Heart right ventricle (tissue), 16 donors: ENCODE data around the gene TAOK2. TPM values are rescaled to one million over a fixed set of nuclear protein-coding genes. Genes with fewer than 3 reads are reported as not detected.

Source experiments
- ATAC-seq, 8 donors: fragments of 200-7000 bp; cut with Tn5 transposase; one replicate each; pipeline ENCODE4 v1.9.1; 2020; ENCODE audit warnings: mild to moderate bottlenecking in 8 of 8, moderate library complexity in 8 of 8, moderate number of reproducible peaks in 1 of 8
- DNase-seq, 2 donors: peaks; one replicate each; pipeline ENCODE4 v3.0.0-alpha.2; 2020
- H3K27ac ChIP-seq, 10 donors: fragments of 200-600 bp; sonication (generic) in 2 of 10; one replicate each; pipeline versions ENCODE4 v1.5.0 to v1.8.0; 2020 to 2022; ENCODE audit warnings: mild to moderate bottlenecking in 3 of 10
- H3K27me3 ChIP-seq, 7 donors: fragments of 200-600 bp; one replicate each; pipeline ENCODE4 v1.8.0; 2021 to 2022; ENCODE audit warnings: mild to moderate bottlenecking in 2 of 7
- H3K36me3 ChIP-seq, 9 donors: fragments of 200-600 bp; sonication (generic) in 1 of 9; one replicate each; pipeline versions ENCODE4 v1.5.0 to v1.8.0; 2020 to 2022; ENCODE audit warnings: mild to moderate bottlenecking in 2 of 9
- H3K4me1 ChIP-seq, 9 donors: fragments of 200-600 bp; sonication (generic) in 1 of 9; one replicate each; pipeline versions ENCODE4 v1.5.0 to v1.8.0; 2020 to 2022; ENCODE audit warnings: mild to moderate bottlenecking in 4 of 9
- H3K4me3 ChIP-seq, 10 donors: fragments of 200-600 bp; sonication (generic) in 2 of 10; one replicate each; pipeline versions ENCODE4 v1.5.0 to v1.8.0; 2020 to 2022; ENCODE audit warnings: mild to moderate bottlenecking in 7 of 10, moderate library complexity in 2 of 10
- H3K9me3 ChIP-seq, 11 donors: fragments of 200-600 bp in 10 of 11; sonication (generic) in 2 of 11; one replicate each; pipeline versions ENCODE4 v1.5.0 to v1.8.0; 2013 to 2022; ENCODE audit warnings: mild to moderate bottlenecking in 2 of 11, control low read depth in 1 of 11, moderate library complexity in 1 of 11
- WGBS, 2 donors: extraction: QIAGEN DNeasy Blood & Tissue Kit; methylation state at CpG; one replicate each; pipeline ENCODE4 v1.1.7; 2013; ENCODE audit warnings: inconsistent platforms in 1 of 2; 5-methylcytosine and 5-hydroxymethylcytosine counted together
- intact Hi-C, 10 donors: fragments of 100-400 bp; cut with DNase I; formaldehyde crosslinking; loops; one replicate each; pipeline versions ENCODE4 v1.11.1 to v1.14.2; 2022
- polyA plus RNA-seq, 2 donors: library from polyadenylated mRNA; stranded (reverse); fragments of 200-250 nt; gene quantifications; one replicate each; pipeline ENCODE4 v1.2.3, GENCODE V29; 2013
- total RNA-seq, 10 donors: library from RNA; stranded (reverse); fragmentation: NEBNext Ultra II Directional in 3 of 10; extraction: Animal tissue kit (Norgen Biotek cat#: 25700) in 3 of 10; gene quantifications; one replicate each; pipeline versions ENCODE4 v1.2.1 to v1.2.4, GENCODE V29; 2021 to 2023
- TF ChIP-seq, protein P1 (sequence below), 9 donors: fragments of 200-600 bp; sonication (generic) in 2 of 9; IDR thresholded peaks; one replicate each; pipeline versions ENCODE4 v1.5.0 to v1.8.0; 2021 to 2022; ENCODE audit warnings: antibody characterized with exemption in 9 of 9, mild to moderate bottlenecking in 5 of 9, moderate library complexity in 1 of 9
- donor health status: Arrhythmogenic right ventricular cardiomyopathy.
- donor health status: ischemic (EF 13 %, LVEDD 7.1; RV severe dilation, severe dysfunction).
- donor health status: healthy with polysubstance abuse.
- donor health status: DM: no; HTN: yes; CAD: no.
- donor health status: DM: no; HTN: no; CAD: no.
- donor health status: ischemic (EF 25% LVEDD 6.9; RV normal size, moderate dysfunction).
- donor health status: ischemic (EF 25% LVEDD 5.7; RV mildly dilated, moderate dysfunction).
- donor health status: healthy.
- donor health status: DM: yes; HTN: yes; CAD: no.
- donor health status: Ischemic cardiomyopathy.
- donor health status: ischemic (EF 35%, LVEDD 5.7; RV mildly dilated, moderate dysfunction).
- donor health status: nonischemic (EF 11% LVEDD 7.7; RV severe dilation, severe dysfunction).
- donor health status: DM: yes; HTN: yes; CAD: no.
- donor health status: PGD.
- donor health status: ischemic (EF 29% LVEDD 5.4; RV normal size, mild dysfunction).
- donor health status: nonischemic (EF 23%, LVEDD 6.1; RV moderate dilation, normal function).

Gene TAOK2
- total and polyA plus RNA-seq, 12 donors, result 27.0 to 50.4 (median 32.7) TPM

DNA sequence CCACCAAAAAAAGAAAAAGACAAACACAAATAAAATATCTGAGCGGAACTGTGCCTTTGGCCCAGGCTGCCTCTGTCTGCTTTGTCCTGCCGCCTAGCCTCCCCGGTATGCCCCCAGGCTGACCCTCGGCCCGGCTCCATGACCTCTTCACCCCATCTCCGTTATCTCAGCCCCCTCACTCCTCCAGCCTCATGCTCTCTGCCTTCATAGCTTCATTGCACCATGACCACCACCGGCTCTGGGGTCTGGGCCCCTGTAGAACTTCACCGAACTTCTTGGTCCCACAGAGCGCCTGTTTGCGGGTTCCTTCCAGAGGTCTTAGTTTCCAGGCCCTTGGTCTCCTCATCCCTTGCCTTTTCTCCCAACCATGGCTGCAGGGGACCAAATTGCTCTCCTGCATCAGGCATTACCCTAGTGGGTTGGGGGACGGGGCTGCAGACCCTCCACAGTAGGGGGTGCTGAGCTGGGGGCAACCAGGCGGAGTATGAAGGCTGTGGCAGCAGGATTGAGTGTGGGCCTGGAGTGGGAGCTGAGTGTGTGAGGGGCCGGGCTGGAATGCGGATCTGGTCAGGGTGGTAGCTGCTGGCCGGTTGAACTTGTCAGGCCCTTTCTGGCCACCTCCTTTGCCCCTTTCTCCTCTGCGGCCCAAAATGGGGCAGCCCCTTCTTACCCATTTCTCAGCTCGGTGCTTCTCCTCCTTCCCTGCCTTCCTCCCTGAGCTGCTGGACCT is 14.8 kb downstream of the TAOK2 start:
- no peak for ATAC-seq
- WGBS, 2 donors, result 87% methylated on average over 17 of the region's 17 CpGs
- no peaks in the 10 kb centered on the region for H3K9me3 ChIP-seq

DNA sequence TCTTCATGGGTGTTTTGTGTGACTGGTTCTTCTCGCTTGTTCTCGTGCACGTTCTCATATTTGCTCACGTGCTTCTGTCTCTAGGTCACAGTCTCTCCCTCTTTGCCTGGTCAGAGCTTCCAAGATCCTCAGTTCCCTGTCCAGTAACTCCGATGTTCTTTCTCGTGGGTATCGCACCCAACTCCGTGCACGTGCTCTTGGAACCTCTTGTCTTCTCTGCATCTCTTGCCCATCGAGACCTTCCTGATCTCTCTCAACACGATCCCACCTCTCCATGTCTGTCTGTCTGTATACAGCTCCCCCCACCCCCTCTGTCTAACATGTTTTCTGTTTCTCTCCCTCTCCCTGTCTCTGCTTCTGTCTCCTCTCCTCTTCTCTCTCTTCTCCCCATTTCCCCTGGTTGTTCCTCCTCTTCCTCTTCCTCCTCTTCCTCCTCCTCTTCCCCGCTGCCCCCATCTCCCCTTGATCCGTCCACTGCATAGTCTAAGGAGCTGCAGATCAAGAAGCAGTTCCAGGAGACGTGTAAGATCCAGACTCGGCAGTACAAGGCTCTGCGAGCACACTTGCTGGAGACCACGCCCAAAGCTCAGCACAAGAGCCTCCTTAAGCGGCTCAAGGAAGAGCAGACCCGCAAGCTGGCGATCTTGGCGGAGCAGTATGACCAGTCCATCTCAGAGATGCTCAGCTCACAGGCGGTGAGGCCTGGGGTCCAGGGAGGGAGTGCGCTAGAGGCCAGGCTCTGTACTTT is 15.6 kb downstream of the TAOK2 start:
- no peaks in the 10 kb centered on the region for H3K9me3 ChIP-seq

More for the DNA sequence above, 14.8 kb downstream of the TAOK2 start:
- no peaks in the 10 kb centered on the region for H3K27me3 ChIP-seq
- H3K4me1 ChIP-seq, result peaks cover 0 to 8% (median 0%) of the 10 kb centered on the region in 9 donors
- intact Hi-C loops, result no loop called here
- H3K27ac ChIP-seq, result no peak overlapping the region
- no peak for DNase-seq
- TF ChIP-seq, protein P1, sequence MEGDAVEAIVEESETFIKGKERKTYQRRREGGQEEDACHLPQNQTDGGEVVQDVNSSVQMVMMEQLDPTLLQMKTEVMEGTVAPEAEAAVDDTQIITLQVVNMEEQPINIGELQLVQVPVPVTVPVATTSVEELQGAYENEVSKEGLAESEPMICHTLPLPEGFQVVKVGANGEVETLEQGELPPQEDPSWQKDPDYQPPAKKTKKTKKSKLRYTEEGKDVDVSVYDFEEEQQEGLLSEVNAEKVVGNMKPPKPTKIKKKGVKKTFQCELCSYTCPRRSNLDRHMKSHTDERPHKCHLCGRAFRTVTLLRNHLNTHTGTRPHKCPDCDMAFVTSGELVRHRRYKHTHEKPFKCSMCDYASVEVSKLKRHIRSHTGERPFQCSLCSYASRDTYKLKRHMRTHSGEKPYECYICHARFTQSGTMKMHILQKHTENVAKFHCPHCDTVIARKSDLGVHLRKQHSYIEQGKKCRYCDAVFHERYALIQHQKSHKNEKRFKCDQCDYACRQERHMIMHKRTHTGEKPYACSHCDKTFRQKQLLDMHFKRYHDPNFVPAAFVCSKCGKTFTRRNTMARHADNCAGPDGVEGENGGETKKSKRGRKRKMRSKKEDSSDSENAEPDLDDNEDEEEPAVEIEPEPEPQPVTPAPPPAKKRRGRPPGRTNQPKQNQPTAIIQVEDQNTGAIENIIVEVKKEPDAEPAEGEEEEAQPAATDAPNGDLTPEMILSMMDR (IDR thresholded peaks at IDR 0.05), result no peak
- no peak overlapping the region for H3K4me3 ChIP-seq
- H3K36me3 ChIP-seq, result peaks cover 9 to 100% (median 84%) of the 10 kb centered on the region in 9 donors

DNA sequence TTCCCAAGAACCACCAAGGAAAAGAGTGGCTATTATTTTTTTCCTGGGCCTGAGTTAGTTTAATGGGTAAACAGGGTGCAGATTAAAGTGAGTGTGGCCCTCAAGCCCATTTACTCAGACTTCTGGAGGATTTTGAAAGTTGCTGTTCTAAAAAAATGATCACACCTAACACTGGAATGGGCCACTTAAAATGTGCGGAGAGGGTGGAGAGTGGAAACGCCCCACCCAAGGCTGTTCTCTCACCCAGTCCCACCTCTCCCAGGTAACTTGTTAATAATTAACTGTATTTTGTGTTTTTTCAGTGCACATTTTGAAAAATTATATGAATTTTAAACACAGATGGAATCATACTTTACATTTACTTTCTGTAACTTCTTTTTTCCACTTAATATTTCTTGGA is 16.4 kb downstream of the TAOK2 start:
- no peak for DNase-seq
- Histone ChIP-seq H3K27me3 (no peaks in the 10 kb centered on the region), H3K27ac (no peak overlapping the region), H3K4me3 (no peak overlapping the region), H3K36me3 (peaks cover 8 to 90% (median 68%) of the 10 kb centered on the region in 9 donors), H3K9me3 (no peaks in the 10 kb centered on the region), H3K4me1 (peaks cover 4 to 21% (median 14%) of the 10 kb centered on the region in 9 donors)
- intact Hi-C loops, result loop anchor here in 3 of 10 donors (10.0 kb wide), 3 partner anchors 65 to 175 kb away; partner anchors contain the start of genes CDIPT (in 1 of the 3), KCTD13 (in 1 of the 3), PAGR1 (in 1 of the 3) and PRRT2 (in 1 of the 3)
- TF ChIP-seq, protein P1 (IDR thresholded peaks at IDR 0.05), result no peak
- 92 to 96% methylated on average over 2 of the region's 2 CpGs for WGBS, 2 donors
- no peak for ATAC-seq

More for the DNA sequence above, 15.6 kb downstream of the TAOK2 start:
- ATAC-seq, result no peak
- Histone ChIP-seq H3K4me3 (no peak overlapping the region), H3K27me3 (no peaks in the 10 kb centered on the region), H3K4me1 (peaks cover 0 to 13% (median 7%) of the 10 kb centered on the region in 9 donors), H3K36me3 (peaks cover 9 to 97% (median 76%) of the 10 kb centered on the region in 9 donors), H3K27ac (no peak overlapping the region)
- 86 to 88% methylated on average over 23 of the region's 23 CpGs for whole genome bisulfite sequencing, 2 donors
- TF ChIP-seq, protein P1 (IDR thresholded peaks at IDR 0.05), result no peak
- intact Hi-C loops, result no loop called here
- DNase-seq, result no peak

DNA sequence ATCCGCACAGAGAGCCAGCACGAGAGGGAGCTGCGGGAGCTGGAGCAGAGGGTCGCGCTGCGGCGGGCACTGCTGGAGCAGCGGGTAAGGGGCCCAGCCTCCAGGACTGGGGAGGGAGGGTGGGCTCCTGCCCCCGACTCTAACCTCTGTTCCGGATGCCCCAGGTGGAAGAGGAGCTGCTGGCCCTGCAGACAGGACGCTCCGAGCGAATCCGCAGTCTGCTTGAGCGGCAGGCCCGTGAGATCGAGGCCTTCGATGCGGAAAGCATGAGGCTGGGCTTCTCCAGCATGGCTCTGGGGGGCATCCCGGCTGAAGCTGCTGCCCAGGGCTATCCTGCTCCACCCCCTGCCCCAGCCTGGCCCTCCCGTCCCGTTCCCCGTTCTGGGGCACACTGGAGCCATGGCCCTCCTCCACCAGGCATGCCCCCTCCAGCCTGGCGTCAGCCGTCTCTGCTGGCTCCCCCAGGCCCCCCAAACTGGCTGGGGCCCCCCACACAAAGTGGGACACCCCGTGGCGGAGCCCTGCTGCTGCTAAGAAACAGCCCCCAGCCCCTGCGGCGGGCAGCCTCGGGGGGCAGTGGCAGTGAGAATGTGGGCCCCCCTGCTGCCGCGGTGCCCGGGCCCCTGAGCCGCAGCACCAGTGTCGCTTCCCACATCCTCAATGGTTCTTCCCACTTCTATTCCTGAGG is 17.4 kb downstream of the TAOK2 start:
- intact Hi-C loops, result loop anchor here in 3 of 10 donors (10.0 kb wide), 3 partner anchors 66 to 176 kb away; partner anchors contain the start of genes CDIPT (in 1 of the 3), KCTD13 (in 1 of the 3), PAGR1 (in 1 of the 3) and PRRT2 (in 1 of the 3)
- DNase-seq, result no peak

More for the DNA sequence above, 17.4 kb downstream of the TAOK2 start:
- 90 to 91% methylated on average over 35 of the region's 35 CpGs for WGBS, 2 donors
- Histone ChIP-seq H3K36me3 (peaks cover 0 to 80% (median 59%) of the 10 kb centered on the region in 9 donors), H3K4me1 (peaks cover 4 to 23% (median 17%) of the 10 kb centered on the region in 9 donors), H3K9me3 (no peaks in the 10 kb centered on the region), H3K4me3 (no peak overlapping the region), H3K27ac (no peak overlapping the region), H3K27me3 (no peaks in the 10 kb centered on the region)
- TF ChIP-seq, protein P1 (IDR thresholded peaks at IDR 0.05), result no peak
- ATAC-seq, result no peak
